Measurements from ENCODE around the gene SLC39A13. TPM values are rescaled to one million over a fixed set of nuclear protein-coding genes. Genes with fewer than 3 reads are reported as not detected.
"Not testable (repeated sequence)": the region's sequence is repeated elsewhere in the genome, so short reads cannot be mapped to it uniquely, and the experiment has no call there.

Gene SLC39A13
- total RNA-seq, 1 donor from 2014 or later: 18.2 TPM

DNA sequence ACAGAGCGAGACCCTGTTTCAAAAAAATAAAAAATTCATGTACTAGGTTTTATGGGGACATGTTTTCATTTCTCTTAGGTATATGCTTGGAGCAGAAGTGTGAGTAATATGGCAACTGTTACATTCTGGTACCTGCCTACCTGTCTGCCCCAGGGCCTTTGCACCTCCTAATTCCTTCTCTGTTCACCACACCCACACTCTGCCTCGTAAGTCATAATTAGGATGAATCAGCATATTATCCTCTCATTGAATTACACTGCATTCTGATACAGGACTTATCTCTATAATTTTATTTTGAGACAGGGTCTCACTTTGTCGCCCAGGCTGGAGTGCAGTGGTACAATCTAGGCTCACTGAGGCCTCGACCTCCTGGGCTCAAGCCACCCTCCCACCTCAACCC lies 43.6 kb downstream of the SLC39A13 start:
- Histone ChIP-seq H3K27me3 (ENCODE audit: control insufficient read depth, insufficient read depth, low read length) (no peaks in the 10 kb centered on the region), H3K36me3 (ENCODE audit: control insufficient read depth, insufficient read depth, low read length) (peaks cover 1% of the 10 kb centered on the region), H3K4me3 (ENCODE audit: low read depth, low read length) (no peak overlapping the region)
- no peak for FAIRE-seq
- TF ChIP-seq, protein P1, sequence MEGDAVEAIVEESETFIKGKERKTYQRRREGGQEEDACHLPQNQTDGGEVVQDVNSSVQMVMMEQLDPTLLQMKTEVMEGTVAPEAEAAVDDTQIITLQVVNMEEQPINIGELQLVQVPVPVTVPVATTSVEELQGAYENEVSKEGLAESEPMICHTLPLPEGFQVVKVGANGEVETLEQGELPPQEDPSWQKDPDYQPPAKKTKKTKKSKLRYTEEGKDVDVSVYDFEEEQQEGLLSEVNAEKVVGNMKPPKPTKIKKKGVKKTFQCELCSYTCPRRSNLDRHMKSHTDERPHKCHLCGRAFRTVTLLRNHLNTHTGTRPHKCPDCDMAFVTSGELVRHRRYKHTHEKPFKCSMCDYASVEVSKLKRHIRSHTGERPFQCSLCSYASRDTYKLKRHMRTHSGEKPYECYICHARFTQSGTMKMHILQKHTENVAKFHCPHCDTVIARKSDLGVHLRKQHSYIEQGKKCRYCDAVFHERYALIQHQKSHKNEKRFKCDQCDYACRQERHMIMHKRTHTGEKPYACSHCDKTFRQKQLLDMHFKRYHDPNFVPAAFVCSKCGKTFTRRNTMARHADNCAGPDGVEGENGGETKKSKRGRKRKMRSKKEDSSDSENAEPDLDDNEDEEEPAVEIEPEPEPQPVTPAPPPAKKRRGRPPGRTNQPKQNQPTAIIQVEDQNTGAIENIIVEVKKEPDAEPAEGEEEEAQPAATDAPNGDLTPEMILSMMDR (IDR thresholded peaks at IDR 0.05; ENCODE audit: insufficient read depth, low read length, severe bottlenecking): no peak
- peak; percentile 33 for DNase-seq (ENCODE audit: low read depth)

DNA sequence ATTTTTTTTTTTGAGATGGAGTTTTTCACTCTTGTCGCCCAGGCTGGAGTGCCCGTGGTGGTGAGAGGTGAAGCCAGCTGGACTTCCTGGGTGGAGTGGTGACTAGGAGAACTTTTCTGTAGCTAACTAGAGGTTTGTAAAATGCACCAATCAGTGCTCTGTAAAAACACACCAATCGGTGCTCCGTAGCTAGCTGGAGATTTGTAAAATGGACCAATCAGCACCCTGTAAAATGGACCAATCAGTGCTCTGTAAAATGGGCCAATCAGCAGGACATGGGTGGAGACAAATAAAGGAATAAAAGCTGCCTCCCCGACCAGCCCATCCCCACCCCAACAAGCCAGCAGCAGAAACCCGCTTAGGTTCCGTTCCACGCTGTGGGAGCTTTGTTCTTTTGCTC lies 45.0 kb downstream of the SLC39A13 start:
- Histone ChIP-seq H3K27me3 (ENCODE audit: control insufficient read depth, insufficient read depth, low read length) (no peaks in the 10 kb centered on the region), H3K36me3 (ENCODE audit: control insufficient read depth, insufficient read depth, low read length) (peaks cover 1% of the 10 kb centered on the region), H3K4me3 (ENCODE audit: low read depth, low read length) (no peak overlapping the region)
- DNase-seq (ENCODE audit: low read depth) (no peak), FAIRE-seq (no peak)
- TF ChIP-seq, protein P1 (IDR thresholded peaks at IDR 0.05; ENCODE audit: insufficient read depth, low read length, severe bottlenecking): no peak

DNA sequence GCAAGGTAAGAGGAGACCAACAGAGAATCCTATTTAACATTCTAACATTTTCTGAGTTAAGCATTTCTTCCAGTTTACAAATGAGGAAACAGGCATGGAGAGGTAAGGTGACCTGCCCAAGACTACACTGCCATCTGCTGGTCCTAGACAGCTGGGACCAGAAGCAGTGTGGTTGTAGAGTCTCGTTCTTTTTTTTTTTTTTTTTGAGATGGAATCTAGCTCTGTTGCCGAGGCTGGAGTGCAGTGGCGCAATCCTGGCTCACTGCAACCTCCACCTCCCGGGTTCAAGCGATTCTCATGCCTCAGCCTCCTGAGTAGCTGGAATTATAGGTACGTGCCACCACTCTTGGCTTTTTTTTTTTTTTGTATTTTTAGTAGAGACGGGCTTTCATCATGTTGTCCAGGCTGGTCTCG lies 45.9 kb downstream of the SLC39A13 start:
- peak; percentile 72 for DNase-seq (ENCODE audit: low read depth)
- not testable (repeated sequence) for H3K4me3 ChIP-seq (ENCODE audit: low read depth, low read length); H3K27me3 ChIP-seq (ENCODE audit: control insufficient read depth, insufficient read depth, low read length); FAIRE-seq; H3K36me3 ChIP-seq (ENCODE audit: control insufficient read depth, insufficient read depth, low read length)
- TF ChIP-seq, protein P1 (IDR thresholded peaks at IDR 0.05; ENCODE audit: insufficient read depth, low read length, severe bottlenecking): peak; percentile 82

DNA sequence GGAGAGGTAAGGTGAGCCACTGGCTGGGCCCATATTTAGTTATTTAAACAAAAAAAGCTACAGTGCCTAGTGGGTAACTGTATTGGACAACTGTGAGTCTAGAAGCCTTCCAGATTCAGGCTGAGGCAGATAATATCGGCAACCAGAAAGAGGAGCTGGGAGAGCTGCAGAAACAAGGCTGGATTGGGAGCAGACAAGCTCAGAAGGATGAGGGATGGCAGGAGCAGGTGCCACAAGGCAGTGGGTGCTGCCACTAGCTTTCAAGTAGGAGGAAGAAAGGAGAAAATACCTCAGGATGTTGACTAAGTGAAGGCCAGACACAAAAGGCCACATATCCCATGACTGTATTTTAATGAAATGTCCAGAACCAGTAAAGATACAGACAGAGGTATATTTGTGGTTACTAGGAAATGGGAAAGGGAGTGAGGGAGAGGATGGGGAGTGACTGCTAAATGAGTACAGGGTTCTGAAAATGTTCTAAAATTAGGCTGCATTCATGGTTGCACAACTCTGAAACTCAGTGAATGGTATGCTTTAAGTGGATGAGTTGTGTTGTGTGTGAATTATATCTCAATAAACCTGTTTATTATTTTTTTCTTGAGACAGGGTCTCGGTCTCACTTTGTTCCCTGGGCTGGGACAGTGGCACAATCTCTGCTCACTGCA lies 52.3 kb downstream of the SLC39A13 start:
- DNase-seq (ENCODE audit: low read depth): no peak
- no peak for FAIRE-seq
- TF ChIP-seq, protein P1 (IDR thresholded peaks at IDR 0.05; ENCODE audit: insufficient read depth, low read length, severe bottlenecking): no peak
- no peak overlapping the region for H3K4me3 ChIP-seq (ENCODE audit: low read depth, low read length)
- H3K36me3 ChIP-seq (ENCODE audit: control insufficient read depth, insufficient read depth, low read length): peaks cover 6% of the 10 kb centered on the region
- H3K27me3 ChIP-seq (ENCODE audit: control insufficient read depth, insufficient read depth, low read length): no peaks in the 10 kb centered on the region

DNA sequence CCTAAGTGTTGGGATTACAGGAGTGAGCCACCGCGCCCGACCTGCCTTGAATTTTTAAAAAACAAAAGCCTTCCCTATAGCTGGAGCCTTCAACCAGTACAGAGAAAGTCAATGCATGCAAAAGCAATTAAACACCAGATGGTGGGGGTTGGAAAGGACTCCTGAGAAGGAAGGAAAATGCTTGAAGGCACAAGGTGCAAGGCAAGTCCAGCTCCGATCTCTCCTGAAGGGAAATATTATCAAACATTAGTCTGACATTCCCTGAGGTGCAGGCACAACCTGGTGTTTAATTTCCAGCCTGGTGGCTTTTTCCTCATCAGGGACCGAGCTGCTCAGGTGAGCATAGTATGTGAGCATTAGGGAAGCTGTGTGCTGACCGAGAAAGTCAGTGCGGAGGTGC lies 53.5 kb downstream of the SLC39A13 start:
- no peak for DNase-seq (ENCODE audit: low read depth)
- no peak overlapping the region for H3K4me3 ChIP-seq (ENCODE audit: low read depth, low read length)
- TF ChIP-seq, protein P1 (IDR thresholded peaks at IDR 0.05; ENCODE audit: insufficient read depth, low read length, severe bottlenecking): no peak
- no peak for FAIRE-seq
- H3K36me3 ChIP-seq (ENCODE audit: control insufficient read depth, insufficient read depth, low read length): peaks cover 8% of the 10 kb centered on the region
- no peaks in the 10 kb centered on the region for H3K27me3 ChIP-seq (ENCODE audit: control insufficient read depth, insufficient read depth, low read length)

DNA sequence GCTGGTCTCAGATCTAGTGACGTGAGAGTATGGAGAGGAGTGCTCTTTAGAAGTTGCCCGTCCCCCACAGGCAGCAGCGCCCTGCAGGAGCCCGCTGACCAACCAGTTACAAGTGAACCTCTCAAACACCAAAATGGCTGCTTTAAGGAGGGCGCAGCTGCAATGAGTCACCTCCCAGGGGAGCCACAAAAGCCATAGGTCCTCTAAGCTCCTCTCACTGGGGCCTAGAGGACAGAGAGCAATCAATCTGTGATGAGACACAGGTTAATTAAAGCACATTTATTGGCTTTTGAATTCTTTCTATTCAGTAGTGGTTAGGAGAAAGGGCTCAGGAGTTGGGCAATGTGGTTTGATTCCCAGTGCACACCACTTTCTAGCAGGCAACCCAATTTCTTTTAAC lies 56.1 kb downstream of the SLC39A13 start:
- H3K36me3 ChIP-seq (ENCODE audit: control insufficient read depth, insufficient read depth, low read length): peaks cover 15% of the 10 kb centered on the region
- no peak overlapping the region for H3K4me3 ChIP-seq (ENCODE audit: low read depth, low read length)
- FAIRE-seq (no peak), DNase-seq (ENCODE audit: low read depth) (no peak)
- TF ChIP-seq, protein P1 (IDR thresholded peaks at IDR 0.05; ENCODE audit: insufficient read depth, low read length, severe bottlenecking): no peak
- H3K27me3 ChIP-seq (ENCODE audit: control insufficient read depth, insufficient read depth, low read length): no peaks in the 10 kb centered on the region
